ENCODE measurements around the gene RHOA.
"Not testable (repeated sequence)": the region's sequence is repeated elsewhere in the genome, so short reads cannot be mapped to it uniquely, and the experiment has no call there.

RHOA gene

GRCh38 chr3:49410846-49411534, 786 bp downstream of the RHOA start:
- no peak for DNase-seq

GRCh38 chr3:49410066-49410845, 1.5 kb downstream of the RHOA start:
- no peak for DNase-seq

- DNase-seq, result no peak
These were observed 4.9 kb downstream of the RHOA start for GRCh38 chr3:49406571-49407565.

- DNase-seq, result not testable (repeated sequence)
These were observed 6.2 kb downstream of the RHOA start for GRCh38 chr3:49405570-49405969.

DNA sequence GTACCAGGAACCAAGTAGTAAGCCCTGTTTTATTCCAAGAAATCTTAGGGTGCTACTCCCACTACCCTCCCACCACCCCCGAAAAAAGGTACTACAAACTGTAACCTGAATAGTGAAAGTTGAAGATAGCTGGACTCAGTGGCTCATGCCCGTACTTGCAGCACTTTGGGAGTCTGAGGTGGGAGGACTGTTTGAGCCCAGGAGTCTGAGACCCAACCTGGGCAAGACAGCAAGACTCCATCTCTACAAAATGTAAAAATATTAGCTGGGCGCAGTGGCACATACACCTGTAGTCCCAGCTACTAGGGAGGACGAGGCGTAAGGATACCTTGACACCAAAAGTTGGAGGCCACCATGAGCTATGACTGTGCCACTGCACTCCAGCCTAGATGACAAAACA, 7.9 kb downstream of the RHOA start:
- no peak for DNase-seq

DNA sequence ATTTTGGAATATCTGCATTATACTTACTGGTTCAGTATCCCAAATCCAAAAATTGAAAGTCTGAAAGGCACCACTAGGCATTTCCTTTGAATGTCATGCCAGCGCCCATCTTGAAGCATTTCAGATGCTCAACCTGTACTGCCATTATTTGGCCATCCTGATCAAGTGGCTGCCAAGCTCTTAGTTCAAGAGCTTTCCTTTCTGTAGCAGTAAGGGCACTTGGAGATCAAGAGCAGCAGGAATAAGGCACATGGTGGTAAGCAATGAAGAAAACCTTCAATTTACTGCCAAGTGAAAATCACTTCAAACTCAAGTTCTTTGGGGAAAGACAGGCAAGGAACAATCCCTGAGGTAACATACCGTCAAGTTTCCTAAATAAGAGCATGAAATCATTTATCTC, 10.0 kb downstream of the RHOA start:
- DNase-seq, result no peak

DNA sequence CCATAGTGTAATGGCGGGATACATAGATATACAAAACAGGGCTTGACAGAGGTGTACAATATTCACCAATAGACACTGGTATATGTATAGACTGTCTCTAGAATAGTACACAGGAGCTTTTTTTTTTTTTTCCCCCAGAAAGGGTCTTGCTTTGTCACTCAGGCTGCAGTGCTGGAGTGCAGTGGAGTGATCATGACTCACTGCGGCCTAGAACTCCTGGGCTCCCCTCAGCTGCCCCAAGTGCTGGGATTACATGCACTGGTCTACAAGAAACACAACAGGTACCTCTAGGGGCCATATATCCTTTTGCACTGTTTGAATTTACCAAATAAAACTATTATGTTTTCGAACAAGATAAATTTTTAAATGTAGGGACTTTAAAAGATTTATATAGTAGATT, 12.3 kb downstream of the RHOA start:
- DNase-seq, result no peak

DNA sequence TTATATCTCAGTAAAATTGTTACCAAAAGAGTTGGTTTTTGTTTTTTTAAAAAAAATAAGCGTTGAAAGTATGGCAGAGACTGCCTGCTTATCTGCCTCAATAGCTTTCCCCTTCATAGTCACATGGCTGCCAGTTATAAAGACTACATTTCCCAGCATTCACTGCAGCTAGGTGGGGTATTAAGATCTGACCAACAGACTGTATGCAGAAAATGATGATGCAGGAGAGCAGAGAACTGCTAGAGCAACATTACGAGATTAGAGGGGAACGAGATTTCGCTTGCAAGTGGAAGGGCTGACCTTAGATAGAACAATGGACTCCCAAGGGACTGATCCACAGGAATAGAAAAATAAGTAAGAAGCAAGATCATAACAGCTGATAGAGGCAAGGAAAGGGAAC, 14.3 kb downstream of the RHOA start:
- DNase-seq, result no peak

- DNase-seq, result not testable (repeated sequence)
These were observed 20.5 kb downstream of the RHOA start for GRCh38 chr3:49391310-49391709.

DNA sequence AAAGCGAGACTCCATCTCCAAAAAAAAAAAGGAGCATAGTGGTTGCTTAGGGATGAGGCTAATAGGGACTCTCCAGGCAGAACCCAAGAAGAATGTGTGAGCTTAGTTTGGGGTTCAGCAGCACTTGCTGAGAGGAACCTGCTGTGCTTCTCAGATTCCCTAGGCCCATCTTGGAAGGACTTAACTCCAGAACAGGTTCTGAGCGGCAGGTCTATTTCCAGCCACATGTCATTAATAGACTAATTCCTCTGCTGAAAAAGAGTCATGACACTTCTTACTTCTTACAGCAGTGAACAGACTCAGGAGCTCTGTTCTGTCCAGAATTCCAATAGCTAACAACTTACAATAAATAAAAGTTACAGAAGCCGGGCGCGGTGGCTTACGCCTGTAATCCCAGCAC, 22.5 kb downstream of the RHOA start:
- DNase-seq, result no peak

- no peak for DNase-seq
These were observed 23.4 kb downstream of the RHOA start for GRCh38 chr3:49388289-49388820.

GRCh38 chr3:49387721-49388120, 24.1 kb downstream of the RHOA start:
- DNase-seq, result no peak

DNA sequence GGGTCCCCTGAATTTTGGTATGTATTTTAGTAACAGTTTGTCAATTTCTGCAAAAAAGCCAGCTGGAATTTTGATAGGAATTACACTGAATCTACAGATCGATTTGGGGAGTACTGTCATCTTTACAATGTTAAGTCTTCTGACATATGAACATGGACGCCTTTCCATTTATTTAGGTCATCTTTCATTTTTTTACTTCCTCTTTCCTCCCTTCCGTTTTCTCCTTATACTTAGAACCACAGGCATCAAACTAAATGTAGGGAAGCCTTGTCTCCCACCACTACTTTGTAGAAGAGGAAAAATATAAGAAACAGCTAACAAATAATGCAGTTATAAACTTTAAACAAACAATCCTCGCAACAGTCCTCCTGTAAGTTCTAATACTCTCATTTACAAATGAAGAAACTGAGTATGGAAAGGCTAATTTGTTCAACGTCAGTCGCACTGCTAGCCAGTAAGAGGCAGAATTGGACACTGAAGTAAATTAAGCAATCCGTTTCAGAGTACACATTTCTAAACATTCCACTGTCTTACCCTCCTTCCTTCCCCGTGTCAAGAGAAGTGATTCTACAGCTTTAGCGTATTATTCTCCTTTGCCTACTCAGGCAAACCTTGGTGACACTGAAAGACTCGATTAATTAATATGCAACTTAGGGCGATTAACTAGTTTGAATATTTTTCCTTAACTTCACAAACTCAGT, 25.6 kb downstream of the RHOA start:
- no peak for DNase-seq

- DNase-seq, result no peak
These were observed 26.2 kb downstream of the RHOA start for GRCh38 chr3:49385617-49386016.

GRCh38 chr3:49383387-49383786, 28.4 kb downstream of the RHOA start:
- DNase-seq, result no peak

DNA sequence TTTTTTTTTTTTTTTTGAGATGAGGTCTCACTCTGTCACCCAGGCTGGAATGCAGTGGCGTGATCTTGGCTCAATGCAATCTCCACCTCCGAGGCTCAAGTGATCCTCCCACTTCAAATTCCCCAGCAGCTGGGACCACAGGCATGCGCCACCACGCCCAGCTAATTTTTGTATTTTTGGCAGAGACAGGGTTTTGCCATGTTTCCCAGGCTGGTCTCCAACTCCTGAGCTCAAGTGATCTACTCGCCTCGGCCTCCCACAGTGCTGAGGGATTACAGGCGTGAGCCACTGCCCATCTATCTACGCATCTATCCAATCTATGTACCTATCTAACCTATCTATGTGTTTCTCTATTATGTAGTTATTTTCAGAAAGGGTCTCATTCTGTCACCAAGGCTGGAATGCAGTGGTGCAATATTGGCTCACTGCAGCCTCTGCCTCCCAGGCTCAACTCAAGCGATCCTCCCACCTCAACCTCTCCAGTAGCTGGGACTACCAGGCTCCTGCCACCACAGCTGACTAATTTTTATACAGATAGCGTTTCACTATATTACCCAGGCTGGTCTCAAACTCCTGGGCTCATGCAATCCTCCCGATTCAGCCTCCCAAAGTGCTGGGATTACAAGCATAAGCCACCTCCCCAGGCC, 33.4 kb downstream of the RHOA start:
- peak; percentile 60 for DNase-seq

DNA sequence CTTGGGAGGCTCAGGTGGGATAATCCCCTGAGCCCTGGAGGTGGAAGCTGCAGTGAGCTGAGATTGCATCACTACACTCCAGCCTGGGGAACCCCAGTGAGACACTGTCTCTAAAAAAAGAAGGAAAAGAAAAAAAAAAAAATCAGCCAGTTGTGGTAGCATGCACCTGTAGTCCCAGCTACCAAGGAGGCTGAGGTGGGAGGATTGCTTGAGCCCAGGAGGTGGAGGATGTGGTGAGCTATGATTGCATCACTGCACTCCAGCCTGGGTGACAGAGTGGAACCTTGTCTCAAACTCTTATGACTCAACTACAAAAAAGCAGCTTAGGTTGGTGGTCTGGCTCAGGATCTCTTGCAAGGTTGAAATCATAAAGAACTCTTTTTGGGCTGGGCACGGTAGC, 34.3 kb downstream of the RHOA start:
- DNase-seq, result no peak

DNA sequence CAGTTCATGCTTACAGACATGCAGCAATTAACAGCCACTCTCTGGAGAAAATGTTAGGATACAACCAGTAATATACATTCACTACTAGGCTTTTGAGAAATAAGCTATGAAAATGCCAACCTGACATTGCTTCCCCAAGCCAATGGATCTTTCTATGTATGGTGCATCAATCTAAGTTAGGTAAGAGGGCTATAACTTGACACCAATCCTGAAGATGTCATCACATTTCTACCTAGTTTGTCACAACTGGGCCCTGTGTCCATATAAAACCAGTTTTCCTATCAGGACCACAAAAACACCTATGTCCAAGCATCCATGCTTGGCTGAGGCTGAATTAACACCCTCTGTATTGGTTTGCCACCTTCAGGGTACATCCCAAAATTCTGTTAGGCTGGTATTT, 39.8 kb downstream of the RHOA start:
- DNase-seq, result no peak

DNA sequence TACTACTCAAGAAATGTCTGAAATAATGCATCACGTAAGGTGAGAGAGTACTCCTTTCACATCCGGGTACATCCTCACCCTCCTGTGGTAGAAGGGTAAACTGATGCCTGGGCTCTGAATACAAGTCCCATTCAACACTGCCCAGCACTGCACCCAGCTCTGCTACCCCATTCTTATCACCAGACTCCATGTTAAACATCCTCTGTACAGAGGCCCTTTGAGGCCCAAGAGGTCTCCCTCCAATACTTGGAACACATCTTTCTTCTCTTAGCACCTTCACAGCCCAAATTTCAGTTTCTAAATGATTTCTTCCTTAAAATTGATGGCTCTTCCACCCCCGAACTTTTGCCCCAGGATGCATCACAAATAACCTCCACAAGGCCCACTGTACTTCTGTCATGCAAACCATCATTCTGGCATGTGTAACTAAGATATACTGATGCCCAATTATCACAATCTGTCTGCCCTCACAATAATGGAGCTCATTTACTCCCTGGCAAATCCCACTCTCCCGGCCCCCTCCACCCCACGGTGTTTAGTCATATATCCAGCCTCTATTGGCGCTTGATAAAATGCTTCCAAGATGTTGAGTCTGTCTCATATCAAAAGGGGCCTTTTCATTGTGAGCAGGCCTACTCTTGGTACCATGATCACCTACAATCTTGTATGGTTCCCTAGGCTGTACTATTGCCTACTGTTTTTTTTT, 41.0 kb downstream of the RHOA start:
- DNase-seq, result no peak

GRCh38 chr3:49362561-49362960, 49.2 kb downstream of the RHOA start:
- DNase-seq, result no peak

- no peak for DNase-seq
These were observed 52.2 kb downstream of the RHOA start for GRCh38 chr3:49359623-49360022.

Data from right hindlimb (tissue), 1 donor.